HUES48 (cell line): ENCODE data around the gene HMGB4.

ENCODE experiments used
- H3K27ac ChIP-seq: one replicate; pipeline ENCODE4 v1.7.0; 2013; ENCODE audit warnings: low read depth, low read length, inconsistent platforms
- H3K27me3 ChIP-seq: 2 replicates; pipeline ENCODE4 v1.6.1; 2013; ENCODE audit warnings: mild to moderate bottlenecking, low read length; ENCODE audit not compliant: control insufficient read depth, insufficient read depth
- H3K36me3 ChIP-seq: 2 replicates; pipeline ENCODE4 v1.6.1; 2013; ENCODE audit warnings: low read length; ENCODE audit not compliant: control insufficient read depth, insufficient read depth
- H3K4me1 ChIP-seq: 2 replicates; pipeline ENCODE4 v1.6.1; 2013; ENCODE audit warnings: mild to moderate bottlenecking, low read length; ENCODE audit not compliant: control insufficient read depth, insufficient read depth
- H3K4me3 ChIP-seq: 2 replicates; pipeline ENCODE4 v1.5.1; 2013; ENCODE audit warnings: mild to moderate bottlenecking, low read depth, low read length
- H3K9ac ChIP-seq: 2 replicates; pipeline ENCODE4 v1.6.1; 2013; ENCODE audit warnings: mild to moderate bottlenecking, low read depth, low read length, moderate library complexity
- H3K9me3 ChIP-seq: 2 replicates; pipeline ENCODE4 v1.6.1; 2013; ENCODE audit warnings: low read length; ENCODE audit not compliant: control insufficient read depth, insufficient read depth

HMGB4 gene

GRCh38 chr1:33897092-33897725 lies 33.3 kb downstream of the HMGB4 start:
- 0 out of 2 replicates have a peak, but pooled peaks cover 4% of the 10 kb centered on the region for H3K4me1 ChIP-seq
- H3K9ac ChIP-seq, result no peak overlapping the region
- H3K9me3 ChIP-seq, result no peaks in the 10 kb centered on the region
- no peaks in the 10 kb centered on the region for H3K27me3 ChIP-seq
- no peak overlapping the region for H3K27ac ChIP-seq
- H3K36me3 ChIP-seq, result no peaks in the 10 kb centered on the region
- H3K4me3 ChIP-seq, result no peak overlapping the region

GRCh38 chr1:33898406-33898805 lies 34.5 kb downstream of the HMGB4 start:
- Histone ChIP-seq H3K9me3 (no peaks in the 10 kb centered on the region), H3K27me3 (no peaks in the 10 kb centered on the region), H3K4me3 (no peak overlapping the region), H3K4me1 (0 out of 2 replicates have a peak, but pooled peaks cover 4% of the 10 kb centered on the region), H3K36me3 (no peaks in the 10 kb centered on the region), H3K9ac (no peak overlapping the region), H3K27ac (no peak overlapping the region)

GRCh38 chr1:33898881-33899280 lies 35.0 kb downstream of the HMGB4 start:
- no peak overlapping the region for H3K4me3 ChIP-seq
- 0 out of 2 replicates have a peak, but pooled peaks cover 4% of the 10 kb centered on the region for H3K4me1 ChIP-seq
- H3K36me3 ChIP-seq, result no peaks in the 10 kb centered on the region
- no peak overlapping the region for H3K9ac ChIP-seq
- H3K9me3 ChIP-seq, result no peaks in the 10 kb centered on the region
- H3K27ac ChIP-seq, result no peak overlapping the region
- no peaks in the 10 kb centered on the region for H3K27me3 ChIP-seq

GRCh38 chr1:33899746-33900145 lies 35.9 kb downstream of the HMGB4 start:
- no peak overlapping the region for H3K9ac ChIP-seq
- H3K9me3 ChIP-seq, result no peaks in the 10 kb centered on the region
- H3K4me3 ChIP-seq, result no peak overlapping the region
- H3K4me1 ChIP-seq, result 0 out of 2 replicates have a peak, but pooled peaks cover 4% of the 10 kb centered on the region
- no peaks in the 10 kb centered on the region for H3K36me3 ChIP-seq
- no peak overlapping the region for H3K27ac ChIP-seq
- H3K27me3 ChIP-seq, result no peaks in the 10 kb centered on the region

GRCh38 chr1:33902486-33903209 lies 38.8 kb downstream of the HMGB4 start:
- Histone ChIP-seq H3K9ac (no peak overlapping the region), H3K4me3 (no peak overlapping the region), H3K27ac (no peak overlapping the region), H3K36me3 (no peaks in the 10 kb centered on the region), H3K9me3 (no peaks in the 10 kb centered on the region), H3K27me3 (no peaks in the 10 kb centered on the region), H3K4me1 (no peaks in the 10 kb centered on the region)

- Histone ChIP-seq H3K27ac (no peak overlapping the region), H3K9ac (no peak overlapping the region), H3K4me3 (no peak overlapping the region), H3K36me3 (no peaks in the 10 kb centered on the region), H3K27me3 (no peaks in the 10 kb centered on the region), H3K4me1 (no peaks in the 10 kb centered on the region), H3K9me3 (no peaks in the 10 kb centered on the region)
Observed at GRCh38 chr1:33903210-33903589, 39.3 kb downstream of the HMGB4 start.

GRCh38 chr1:33905241-33905640 lies 41.4 kb downstream of the HMGB4 start:
- no peaks in the 10 kb centered on the region for H3K36me3 ChIP-seq
- H3K9ac ChIP-seq, result no peak overlapping the region
- H3K27ac ChIP-seq, result no peak overlapping the region
- H3K9me3 ChIP-seq, result no peaks in the 10 kb centered on the region
- H3K4me3 ChIP-seq, result no peak overlapping the region
- H3K4me1 ChIP-seq, result no peaks in the 10 kb centered on the region
- no peaks in the 10 kb centered on the region for H3K27me3 ChIP-seq

- H3K9me3 ChIP-seq, result no peaks in the 10 kb centered on the region
- no peak overlapping the region for H3K9ac ChIP-seq
- H3K4me3 ChIP-seq, result no peak overlapping the region
- no peak overlapping the region for H3K27ac ChIP-seq
- no peaks in the 10 kb centered on the region for H3K27me3 ChIP-seq
- no peaks in the 10 kb centered on the region for H3K4me1 ChIP-seq
- H3K36me3 ChIP-seq, result no peaks in the 10 kb centered on the region
Observed at GRCh38 chr1:33906156-33906555, 42.3 kb downstream of the HMGB4 start.

GRCh38 chr1:33908324-33908956 lies 44.6 kb downstream of the HMGB4 start:
- Histone ChIP-seq H3K9ac (no peak overlapping the region), H3K4me1 (no peaks in the 10 kb centered on the region), H3K36me3 (no peaks in the 10 kb centered on the region), H3K27ac (no peak overlapping the region), H3K27me3 (no peaks in the 10 kb centered on the region), H3K4me3 (no peak overlapping the region), H3K9me3 (no peaks in the 10 kb centered on the region)
